ENCODE results near the gene COX5A. TPM values are rescaled to one million over a fixed set of nuclear protein-coding genes. Genes with fewer than 3 reads are reported as not detected.

COX5A gene
- total and polyA plus RNA-seq, 2 of the 13 experiments (the other 11 are each of a cell fraction or from before 2014, with no cell fraction given): 158 to 218 TPM

DNA sequence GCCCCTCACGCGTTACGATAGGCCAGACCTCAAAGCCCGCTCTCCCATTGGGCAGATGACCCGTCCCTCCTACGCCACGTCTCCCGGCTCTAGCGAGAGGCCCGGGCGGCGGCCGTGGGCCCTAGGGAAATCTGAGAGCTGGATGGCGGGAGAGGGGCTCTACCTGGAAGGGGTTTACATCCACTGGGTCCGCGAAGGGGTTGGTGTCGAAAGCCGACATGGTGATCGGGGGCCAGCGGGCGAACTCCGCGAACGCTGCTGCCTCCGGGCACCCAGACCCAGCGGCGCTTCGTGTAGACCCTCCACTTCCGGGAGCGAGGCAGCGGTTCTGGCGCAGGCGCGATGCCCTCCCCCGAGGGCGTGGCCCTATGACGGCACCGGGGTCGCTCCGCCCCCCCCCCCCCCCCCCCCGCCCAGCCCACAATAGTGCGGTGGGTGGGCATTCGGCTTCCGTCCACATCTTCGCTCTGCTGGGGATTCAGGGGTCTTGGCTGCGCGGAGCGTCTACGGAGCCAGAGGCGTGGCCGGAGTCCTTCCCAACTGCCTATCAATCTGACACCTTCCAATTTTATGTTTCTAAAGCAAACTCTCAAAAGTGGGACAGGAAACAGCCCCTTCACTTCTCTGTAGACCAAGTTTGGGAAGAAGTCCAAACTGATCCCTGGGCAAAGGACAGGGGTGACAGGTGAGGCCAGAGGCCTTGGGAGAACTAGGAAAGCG, 64.7 kb downstream of the COX5A start, which contains the start of gene SCAMP2 (continued):
- peak; percentile 71; the same call in 1 of the 2 replicates for TF ChIP-seq KMT2B (CRISPR knock-in tag; IDR thresholded peaks at IDR 0.05)
- no peak for TF ChIP-seq SOX6 (IDR thresholded peaks at IDR 0.05)
- TF ChIP-seq SOX6 (CRISPR knock-in tag; IDR thresholded peaks at IDR 0.05): peak; percentile 38; the same call in 1 of the 2 replicates
- TF ChIP-seq KLF12 (CRISPR knock-in tag; IDR thresholded peaks at IDR 0.05; ENCODE audit: borderline replicate concordance): 0 out of 2 replicates have a peak, but pooled peaks have one; percentile 51
- TF ChIP-seq KLF16 (CRISPR knock-in tag; IDR thresholded peaks at IDR 0.05): peak in 1 of 2 experiments; percentile 61; a peak in 2 of 4 replicates
- TF ChIP-seq MIER3 (CRISPR knock-in tag; IDR thresholded peaks at IDR 0.05; ENCODE audit: borderline replicate concordance): no peak; the same call in 1 of the 2 replicates
- TF ChIP-seq, protein P1, sequence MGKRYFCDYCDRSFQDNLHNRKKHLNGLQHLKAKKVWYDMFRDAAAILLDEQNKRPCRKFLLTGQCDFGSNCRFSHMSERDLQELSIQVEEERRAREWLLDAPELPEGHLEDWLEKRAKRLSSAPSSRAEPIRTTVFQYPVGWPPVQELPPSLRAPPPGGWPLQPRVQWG (CRISPR knock-in tag; IDR thresholded peaks at IDR 0.05; ENCODE audit: borderline replicate concordance, low read depth): no peak
- TF ChIP-seq, protein P2, sequence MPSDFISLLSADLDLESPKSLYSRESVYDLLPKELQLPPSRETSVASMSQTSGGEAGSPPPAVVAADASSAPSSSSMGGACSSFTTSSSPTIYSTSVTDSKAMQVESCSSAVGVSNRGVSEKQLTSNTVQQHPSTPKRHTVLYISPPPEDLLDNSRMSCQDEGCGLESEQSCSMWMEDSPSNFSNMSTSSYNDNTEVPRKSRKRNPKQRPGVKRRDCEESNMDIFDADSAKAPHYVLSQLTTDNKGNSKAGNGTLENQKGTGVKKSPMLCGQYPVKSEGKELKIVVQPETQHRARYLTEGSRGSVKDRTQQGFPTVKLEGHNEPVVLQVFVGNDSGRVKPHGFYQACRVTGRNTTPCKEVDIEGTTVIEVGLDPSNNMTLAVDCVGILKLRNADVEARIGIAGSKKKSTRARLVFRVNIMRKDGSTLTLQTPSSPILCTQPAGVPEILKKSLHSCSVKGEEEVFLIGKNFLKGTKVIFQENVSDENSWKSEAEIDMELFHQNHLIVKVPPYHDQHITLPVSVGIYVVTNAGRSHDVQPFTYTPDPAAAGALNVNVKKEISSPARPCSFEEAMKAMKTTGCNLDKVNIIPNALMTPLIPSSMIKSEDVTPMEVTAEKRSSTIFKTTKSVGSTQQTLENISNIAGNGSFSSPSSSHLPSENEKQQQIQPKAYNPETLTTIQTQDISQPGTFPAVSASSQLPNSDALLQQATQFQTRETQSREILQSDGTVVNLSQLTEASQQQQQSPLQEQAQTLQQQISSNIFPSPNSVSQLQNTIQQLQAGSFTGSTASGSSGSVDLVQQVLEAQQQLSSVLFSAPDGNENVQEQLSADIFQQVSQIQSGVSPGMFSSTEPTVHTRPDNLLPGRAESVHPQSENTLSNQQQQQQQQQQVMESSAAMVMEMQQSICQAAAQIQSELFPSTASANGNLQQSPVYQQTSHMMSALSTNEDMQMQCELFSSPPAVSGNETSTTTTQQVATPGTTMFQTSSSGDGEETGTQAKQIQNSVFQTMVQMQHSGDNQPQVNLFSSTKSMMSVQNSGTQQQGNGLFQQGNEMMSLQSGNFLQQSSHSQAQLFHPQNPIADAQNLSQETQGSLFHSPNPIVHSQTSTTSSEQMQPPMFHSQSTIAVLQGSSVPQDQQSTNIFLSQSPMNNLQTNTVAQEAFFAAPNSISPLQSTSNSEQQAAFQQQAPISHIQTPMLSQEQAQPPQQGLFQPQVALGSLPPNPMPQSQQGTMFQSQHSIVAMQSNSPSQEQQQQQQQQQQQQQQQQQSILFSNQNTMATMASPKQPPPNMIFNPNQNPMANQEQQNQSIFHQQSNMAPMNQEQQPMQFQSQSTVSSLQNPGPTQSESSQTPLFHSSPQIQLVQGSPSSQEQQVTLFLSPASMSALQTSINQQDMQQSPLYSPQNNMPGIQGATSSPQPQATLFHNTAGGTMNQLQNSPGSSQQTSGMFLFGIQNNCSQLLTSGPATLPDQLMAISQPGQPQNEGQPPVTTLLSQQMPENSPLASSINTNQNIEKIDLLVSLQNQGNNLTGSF (CRISPR knock-in tag; IDR thresholded peaks at IDR 0.05): 0 out of 2 replicates have a peak, but pooled peaks have one; percentile 47
- TF ChIP-seq, protein P3, sequence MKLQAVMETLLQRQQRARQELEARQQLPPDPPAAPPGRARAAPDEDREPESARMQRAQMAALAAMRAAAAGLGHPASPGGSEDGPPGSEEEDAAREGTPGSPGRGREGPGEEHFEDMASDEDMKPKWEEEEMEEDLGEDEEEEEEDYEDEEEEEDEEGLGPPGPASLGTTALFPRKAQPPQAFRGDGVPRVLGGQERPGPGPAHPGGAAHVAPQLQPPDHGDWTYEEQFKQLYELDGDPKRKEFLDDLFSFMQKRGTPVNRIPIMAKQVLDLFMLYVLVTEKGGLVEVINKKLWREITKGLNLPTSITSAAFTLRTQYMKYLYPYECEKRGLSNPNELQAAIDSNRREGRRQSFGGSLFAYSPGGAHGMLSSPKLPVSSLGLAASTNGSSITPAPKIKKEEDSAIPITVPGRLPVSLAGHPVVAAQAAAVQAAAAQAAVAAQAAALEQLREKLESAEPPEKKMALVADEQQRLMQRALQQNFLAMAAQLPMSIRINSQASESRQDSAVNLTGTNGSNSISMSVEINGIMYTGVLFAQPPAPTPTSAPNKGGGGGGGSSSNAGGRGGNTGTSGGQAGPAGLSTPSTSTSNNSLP (IDR thresholded peaks at IDR 0.05; ENCODE audit: low read depth, low read length): no peak
- TF ChIP-seq SIX4 (CRISPR knock-in tag; IDR thresholded peaks at IDR 0.05): no peak
- TF ChIP-seq, protein P4, sequence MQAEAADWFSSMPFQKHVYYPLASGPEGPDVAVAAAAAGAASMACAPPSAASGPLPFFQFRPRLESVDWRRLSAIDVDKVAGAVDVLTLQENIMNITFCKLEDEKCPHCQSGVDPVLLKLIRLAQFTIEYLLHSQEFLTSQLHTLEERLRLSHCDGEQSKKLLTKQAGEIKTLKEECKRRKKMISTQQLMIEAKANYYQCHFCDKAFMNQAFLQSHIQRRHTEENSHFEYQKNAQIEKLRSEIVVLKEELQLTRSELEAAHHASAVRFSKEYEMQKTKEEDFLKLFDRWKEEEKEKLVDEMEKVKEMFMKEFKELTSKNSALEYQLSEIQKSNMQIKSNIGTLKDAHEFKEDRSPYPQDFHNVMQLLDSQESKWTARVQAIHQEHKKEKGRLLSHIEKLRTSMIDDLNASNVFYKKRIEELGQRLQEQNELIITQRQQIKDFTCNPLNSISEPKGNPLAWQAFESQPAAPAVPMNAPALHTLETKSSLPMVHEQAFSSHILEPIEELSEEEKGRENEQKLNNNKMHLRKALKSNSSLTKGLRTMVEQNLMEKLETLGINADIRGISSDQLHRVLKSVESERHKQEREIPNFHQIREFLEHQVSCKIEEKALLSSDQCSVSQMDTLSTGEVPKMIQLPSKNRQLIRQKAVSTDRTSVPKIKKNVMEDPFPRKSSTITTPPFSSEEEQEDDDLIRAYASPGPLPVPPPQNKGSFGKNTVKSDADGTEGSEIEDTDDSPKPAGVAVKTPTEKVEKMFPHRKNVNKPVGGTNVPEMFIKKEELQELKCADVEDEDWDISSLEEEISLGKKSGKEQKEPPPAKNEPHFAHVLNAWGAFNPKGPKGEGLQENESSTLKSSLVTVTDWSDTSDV (CRISPR knock-in tag; IDR thresholded peaks at IDR 0.05): peak; percentile 77; the same call in 1 of the 2 replicates
- TF ChIP-seq ISL2 (CRISPR knock-in tag; IDR thresholded peaks at IDR 0.05): 0 out of 2 replicates have a peak, but pooled peaks have one; percentile 61
- TF ChIP-seq KAT2B (IDR thresholded peaks at IDR 0.05; ENCODE audit: borderline replicate concordance, low read depth, low read length): no peak
- peak; percentile 58; the same call in 1 of the 2 replicates for TF ChIP-seq ZKSCAN8 (CRISPR knock-in tag; IDR thresholded peaks at IDR 0.05; ENCODE audit: borderline replicate concordance)
- TF ChIP-seq CENPX (CRISPR knock-in tag; IDR thresholded peaks at IDR 0.05): no peak
- TF ChIP-seq, protein P5, sequence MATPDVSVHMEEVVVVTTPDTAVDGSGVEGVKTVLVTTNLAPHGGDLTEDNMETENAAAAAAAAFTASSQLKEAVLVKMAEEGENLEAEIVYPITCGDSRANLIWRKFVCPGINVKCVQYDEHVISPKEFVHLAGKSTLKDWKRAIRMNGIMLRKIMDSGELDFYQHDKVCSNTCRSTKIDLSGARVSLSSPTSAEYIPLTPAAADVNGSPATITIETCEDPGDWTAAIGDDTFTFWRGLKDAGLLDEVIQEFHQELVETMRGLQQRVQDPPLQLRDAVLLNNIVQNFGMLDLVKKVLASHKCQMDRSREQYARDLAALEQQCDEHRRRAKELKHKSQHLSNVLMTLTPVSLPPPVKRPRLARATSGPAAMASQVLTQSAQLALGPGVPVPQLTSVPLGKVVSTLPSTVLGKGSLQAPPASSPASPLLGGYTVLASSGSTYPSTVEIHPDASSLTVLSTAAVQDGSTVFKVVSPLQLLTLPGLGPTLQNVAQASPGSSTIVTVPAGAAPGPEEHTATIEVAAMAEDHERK (CRISPR knock-in tag; IDR thresholded peaks at IDR 0.05; ENCODE audit: low read depth): no peak

Measured in HepG2 (cell line).